GM18499 (cell line): ENCODE data around the gene GRM2.
"Not testable (repeated sequence)": the region's sequence is repeated elsewhere in the genome, so short reads cannot be mapped to it uniquely, and the experiment has no call there.

Experiments used
- ATAC-seq: cut with Tn5 transposase; IDR thresholded peaks from one replicate; pipeline ENCODE4 v1.9.1; 2021; ENCODE audit warnings: moderate number of reproducible peaks; ENCODE audit not compliant: insufficient read depth, unreplicated experiment

GRM2 gene

DNA sequence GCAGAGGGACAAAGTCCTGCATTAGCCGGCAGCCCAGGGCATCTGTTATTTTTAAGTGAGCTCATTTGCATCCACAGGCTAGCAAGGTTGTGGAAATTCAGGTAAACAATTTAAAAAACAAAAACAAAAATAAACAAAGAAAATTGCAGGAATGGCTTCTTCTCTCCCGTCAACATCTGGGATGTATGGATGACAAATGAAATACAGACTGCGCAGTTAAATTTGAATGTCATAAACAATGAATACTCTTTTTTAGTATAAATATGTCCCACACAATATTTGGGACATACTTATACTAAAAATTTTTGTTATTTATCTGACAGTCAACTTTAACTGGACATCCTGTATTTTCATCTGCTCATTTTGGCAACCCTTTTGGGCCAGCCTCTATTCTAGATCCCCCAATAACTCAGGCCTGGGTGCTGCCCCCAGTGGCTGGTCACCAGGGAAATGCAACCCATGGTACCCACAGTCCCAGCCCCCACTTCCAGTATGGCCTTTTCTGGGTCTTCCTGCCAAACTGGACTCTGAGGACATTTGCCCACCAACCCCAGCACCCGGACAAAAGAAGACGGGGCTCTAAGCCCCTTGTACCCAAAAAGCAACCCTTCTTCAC lies 12.7 kb downstream of the GRM2 start:
- no peak for ATAC-seq

DNA sequence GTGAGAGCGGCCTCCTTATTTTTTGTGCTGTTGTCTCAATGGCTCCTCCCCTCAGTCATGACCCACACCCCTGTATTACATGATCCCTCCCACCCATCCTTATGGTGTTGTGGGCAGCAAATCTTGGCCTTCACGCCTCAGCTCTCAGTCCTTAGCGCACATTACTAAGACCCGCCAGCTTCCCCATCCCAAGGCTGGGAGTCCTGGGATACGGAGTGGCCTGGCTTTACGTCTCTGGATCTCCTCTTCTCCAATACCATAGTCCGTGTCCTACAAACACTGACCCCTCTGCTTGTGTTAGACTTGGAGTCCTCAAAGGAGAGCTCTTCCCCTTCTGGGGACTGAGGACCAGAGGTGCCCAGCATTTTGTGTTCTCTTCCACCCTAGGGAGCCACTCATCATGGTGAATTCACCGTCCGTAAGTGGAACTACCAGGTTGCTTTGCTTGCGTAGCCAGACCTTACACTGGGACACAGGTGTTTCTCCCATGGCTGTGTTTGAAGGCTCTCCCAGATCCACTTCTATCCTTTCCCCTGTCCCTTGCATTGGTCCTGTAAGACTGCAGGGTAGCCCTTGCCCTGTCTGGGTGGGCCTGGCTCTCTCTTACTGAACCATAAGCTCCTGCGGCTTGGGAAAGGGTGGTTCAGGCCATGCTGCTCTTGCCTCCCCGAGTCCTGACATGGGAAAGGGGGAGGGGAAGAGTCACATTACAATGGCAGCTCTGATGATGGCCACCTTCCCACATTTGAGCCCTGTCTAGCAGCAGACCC lies 13.6 kb downstream of the GRM2 start:
- ATAC-seq = no peak

- no peak for ATAC-seq
Measured at GRCh38 chr3:51721062-51721745, 14.3 kb downstream of the GRM2 start.

DNA sequence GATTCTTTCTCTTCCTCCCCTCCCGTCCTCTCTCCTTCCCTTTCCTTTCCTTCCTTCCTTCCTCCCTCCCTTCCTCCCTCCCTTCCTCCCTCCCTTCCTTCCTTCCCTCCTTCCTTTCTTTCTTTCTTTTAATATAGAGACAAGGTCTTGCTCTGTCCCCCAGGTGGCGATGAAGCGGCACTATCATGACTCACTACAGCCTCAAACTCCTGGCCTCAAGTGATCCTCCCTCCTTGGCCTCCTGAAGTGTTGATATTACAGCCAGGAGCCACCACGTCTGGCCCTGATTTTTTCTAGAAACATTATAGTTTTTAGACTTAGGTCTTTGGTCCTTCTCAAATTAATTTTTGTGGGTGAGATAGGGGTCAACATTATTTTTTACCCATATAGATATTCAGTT lies 15.5 kb downstream of the GRM2 start:
- no peak for ATAC-seq

- ATAC-seq = no peak
Measured at GRCh38 chr3:51727500-51727899, 20.6 kb downstream of the GRM2 start.

- ATAC-seq = no peak
Measured at GRCh38 chr3:51729042-51729633, 22.3 kb downstream of the GRM2 start.

- no peak for ATAC-seq
Measured at GRCh38 chr3:51733859-51734571, 27.1 kb downstream of the GRM2 start.

- ATAC-seq = no peak
Measured at GRCh38 chr3:51734572-51734907, 27.7 kb downstream of the GRM2 start.

DNA sequence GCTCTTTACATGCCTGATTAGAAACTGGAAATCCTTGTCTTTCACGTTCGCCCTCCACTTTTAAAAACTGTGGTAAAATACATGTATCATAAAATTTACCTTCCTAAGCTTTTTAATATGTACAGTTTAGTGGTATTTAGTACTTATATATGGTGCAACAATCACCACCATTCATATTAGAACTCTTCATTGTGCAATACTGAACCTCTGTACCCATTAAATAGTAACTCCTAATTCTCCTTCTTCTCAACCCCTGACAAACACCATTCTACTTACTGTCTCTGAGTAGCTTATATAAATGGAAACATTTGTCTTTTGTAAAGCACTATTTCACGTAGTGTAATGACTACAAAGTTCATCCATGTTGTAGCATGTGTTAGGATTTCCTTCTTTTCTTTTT lies 28.2 kb downstream of the GRM2 start:
- ATAC-seq = no peak

- no peak for ATAC-seq
Measured at GRCh38 chr3:51735950-51736349, 29.1 kb downstream of the GRM2 start.

GRCh38 chr3:51739110-51739509 lies 32.2 kb downstream of the GRM2 start:
- ATAC-seq = no peak

DNA sequence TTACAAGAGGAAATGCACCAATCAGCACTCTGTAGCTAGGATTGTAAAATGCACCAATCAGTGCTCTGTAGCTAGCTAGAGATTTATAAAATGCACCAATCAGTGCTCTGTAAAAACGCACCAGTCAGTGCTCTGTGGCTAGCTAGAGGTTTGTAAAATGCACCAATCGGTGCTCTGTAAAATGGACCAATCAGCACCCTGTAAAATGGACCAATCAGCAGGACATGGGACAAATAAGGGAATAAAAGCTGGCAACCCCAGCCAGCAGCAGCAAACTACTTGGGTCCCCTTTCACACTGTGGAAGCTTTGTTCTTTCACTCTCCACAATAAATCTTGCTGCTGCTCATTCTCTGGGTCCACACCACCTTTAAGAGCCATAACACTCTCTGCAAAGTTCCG lies 35.5 kb downstream of the GRM2 start:
- ATAC-seq = not testable (repeated sequence)

GRCh38 chr3:51742978-51743377 lies 36.1 kb downstream of the GRM2 start:
- ATAC-seq = not testable (repeated sequence)

GRCh38 chr3:51747840-51748239 lies 41.0 kb downstream of the GRM2 start:
- no peak for ATAC-seq

- no peak for ATAC-seq
Measured at GRCh38 chr3:51748327-51748726, 41.5 kb downstream of the GRM2 start.

DNA sequence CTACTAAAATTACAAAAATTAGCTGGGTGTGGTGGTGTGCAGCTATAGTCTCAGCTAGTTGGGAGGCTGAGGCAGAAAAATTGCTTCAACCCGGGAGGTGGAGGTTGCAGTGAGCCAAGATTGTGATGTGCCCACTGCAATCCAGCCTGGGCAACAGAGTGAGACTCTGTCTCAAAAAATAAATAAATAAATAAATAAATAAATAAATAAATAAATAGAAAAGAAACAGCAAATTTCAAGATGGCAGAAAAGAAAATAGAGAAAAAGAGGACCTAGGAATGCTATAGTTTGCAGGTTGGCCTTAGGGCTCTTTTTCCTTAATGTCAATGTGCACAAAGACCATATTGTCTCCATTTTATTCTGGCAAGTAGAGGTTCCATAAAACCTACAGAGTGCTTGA lies 44.0 kb downstream of the GRM2 start:
- ATAC-seq = no peak

GRCh38 chr3:51751287-51751686 lies 44.4 kb downstream of the GRM2 start:
- ATAC-seq = no peak

- not testable (repeated sequence) for ATAC-seq
Measured at GRCh38 chr3:51753763-51754750, 47.2 kb downstream of the GRM2 start.

GRCh38 chr3:51759203-51759602 lies 52.3 kb downstream of the GRM2 start:
- ATAC-seq = no peak
